A172 (cell line): Measurements from ENCODE around the gene CCSER2. TPM values are rescaled to one million over a fixed set of nuclear protein-coding genes. Genes with fewer than 3 reads are reported as not detected.

Experiments
- DNase-seq: peaks from one replicate; pipeline ENCODE4 v3.0.0-alpha.2; 2015; ENCODE audit warnings: low spot score
- total RNA-seq: library from RNA; depleted of rRNA; stranded (reverse); fragments of >200 nt; shearing (Covaris generic); gene quantifications from 2 replicates; pipeline ENCODE4 v1.2.3, GENCODE V29; 2014; rRNA removed

CCSER2 gene
- total RNA-seq, 1 experiment from 2014 or later = 40.7 TPM

DNA sequence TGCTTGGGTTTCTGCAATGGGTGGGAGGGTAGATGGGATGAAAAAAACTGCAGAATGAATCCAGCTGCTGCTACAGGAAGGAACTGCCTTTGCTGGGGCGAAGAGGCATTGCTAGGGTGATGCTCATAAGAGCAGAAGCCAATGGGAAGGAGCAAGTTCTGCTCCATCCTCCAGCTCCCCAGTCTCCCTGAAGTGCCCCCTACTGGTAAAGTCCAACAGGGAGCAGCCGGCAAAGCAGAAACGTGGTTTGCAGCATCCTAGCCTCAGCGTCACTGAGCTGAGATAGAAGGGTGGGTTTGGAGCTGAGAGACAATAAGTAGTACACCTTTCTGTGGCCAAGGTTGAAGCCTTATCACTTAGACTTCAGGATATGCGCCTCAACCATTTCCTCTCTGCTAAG lies 220.5 kb downstream of the CCSER2 start:
- DNase-seq = no peak

DNA sequence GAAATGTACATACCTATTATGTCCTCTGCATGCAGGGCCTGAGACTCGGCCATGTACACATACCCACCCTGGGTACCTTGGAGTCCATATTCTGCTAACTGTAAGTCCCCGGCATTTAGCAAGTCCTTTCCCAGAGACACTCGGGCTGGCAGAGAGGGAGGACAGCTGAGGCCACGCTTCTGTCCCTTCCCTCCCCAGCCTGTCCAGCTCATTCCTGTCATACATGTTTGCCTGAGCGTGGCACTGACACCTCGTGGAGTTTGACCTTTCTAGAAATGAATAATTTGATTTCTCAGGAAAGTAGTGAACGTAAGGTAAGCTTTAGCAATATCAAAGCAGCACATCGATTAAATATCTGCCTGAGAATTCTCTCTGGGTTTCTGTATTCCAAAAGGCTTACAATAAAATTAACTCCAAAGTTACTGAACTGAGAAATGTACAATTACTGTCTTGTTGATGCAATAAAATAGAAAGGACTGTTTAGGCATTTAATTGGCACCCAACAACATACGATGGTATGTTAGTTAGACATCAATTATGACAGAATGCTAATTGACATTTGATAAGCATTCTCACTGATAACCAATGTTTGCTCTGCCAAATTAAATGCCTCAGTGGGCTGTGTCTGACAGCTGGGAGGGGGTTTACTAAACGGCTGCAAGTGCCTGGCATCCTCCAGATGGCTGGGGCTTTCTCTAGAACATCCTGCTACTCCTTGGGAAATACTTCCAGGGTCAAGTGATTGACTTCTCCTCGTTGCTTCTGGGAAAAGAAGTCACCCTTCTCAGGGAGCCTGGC lies 221.2 kb downstream of the CCSER2 start:
- DNase-seq = no peak

DNA sequence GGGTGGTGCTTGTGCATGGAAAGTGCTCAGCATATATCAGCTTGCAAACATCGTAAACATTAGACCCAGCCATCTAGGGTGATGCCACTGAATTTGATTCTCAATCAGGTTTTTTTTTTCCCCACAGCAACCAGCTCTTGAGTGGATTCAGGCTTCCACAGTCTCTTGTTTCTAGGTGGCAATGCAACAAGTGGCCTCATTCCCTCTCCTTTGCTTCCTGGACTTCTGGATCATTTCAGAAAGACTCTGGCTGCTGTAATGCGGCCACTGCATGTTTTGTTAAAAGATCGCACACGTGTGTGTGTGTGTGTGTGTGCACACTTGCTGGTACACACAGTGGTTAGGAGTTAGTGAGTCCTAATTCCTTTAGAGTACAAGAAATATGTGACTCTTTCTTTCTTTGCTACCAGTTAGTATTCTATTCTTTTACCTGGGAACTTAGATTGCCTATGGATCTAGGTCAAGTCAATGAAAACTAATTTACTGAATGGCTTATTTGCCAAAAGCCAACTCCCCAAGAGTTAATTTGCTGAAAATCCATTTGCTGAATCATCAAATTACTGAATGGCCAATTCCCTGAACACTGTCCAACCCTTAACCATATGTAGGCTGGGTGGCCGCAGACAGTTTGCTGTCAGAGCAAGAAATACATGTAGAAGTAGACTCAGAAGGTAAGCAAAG lies 222.5 kb downstream of the CCSER2 start:
- DNase-seq = no peak

DNA sequence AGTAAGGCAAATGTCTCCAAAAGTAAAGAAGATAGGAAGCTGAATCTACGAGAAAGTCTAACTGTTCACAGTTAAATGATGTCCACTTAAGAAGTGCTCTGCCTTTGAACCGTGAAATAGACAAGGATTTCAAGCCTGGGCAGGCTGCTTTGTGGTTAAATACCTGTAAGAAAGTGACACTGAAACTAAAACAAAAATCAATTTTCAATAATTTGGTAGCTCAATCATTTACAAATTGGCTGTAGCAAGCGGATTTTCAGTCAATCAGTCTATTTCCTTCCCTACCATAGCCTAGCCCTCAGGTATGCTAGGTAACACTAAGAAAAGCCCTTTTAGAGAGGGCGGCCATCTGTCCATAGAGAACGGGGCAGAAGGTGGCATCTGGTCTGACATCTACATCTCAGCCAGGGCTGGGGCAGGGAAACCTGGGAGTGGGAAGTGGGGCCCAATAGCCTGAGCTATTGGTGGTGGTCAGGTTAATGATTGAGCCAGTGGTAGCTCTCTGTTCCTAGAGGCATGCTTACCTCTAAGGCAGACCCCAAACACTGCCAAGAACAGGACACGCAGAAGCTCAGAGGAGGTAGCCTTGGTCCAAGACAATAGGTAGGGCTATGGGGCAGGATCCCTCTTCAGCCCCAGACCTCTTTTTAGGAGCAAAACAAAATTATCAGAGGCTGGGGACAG lies 223.2 kb downstream of the CCSER2 start:
- DNase-seq = no peak

DNA sequence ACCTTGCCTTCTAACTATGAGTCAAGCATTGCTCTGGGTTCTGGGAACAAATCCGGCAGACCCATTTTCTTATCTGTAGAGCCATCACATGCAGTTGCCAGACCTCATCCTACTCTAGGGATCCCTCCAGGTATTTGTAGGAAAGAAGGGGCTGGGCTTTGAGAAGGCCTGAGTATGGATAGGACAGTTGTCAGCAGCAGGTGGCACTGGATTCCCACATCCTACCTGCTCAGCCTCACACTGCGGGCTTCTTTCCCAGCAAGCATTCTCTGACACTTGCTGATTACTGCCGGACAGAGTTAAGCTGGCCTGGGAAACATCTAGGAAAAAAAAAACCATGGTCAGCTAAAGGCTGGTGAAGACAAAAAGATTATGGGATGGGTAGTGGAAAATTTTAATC lies 224.1 kb downstream of the CCSER2 start:
- no peak for DNase-seq

DNA sequence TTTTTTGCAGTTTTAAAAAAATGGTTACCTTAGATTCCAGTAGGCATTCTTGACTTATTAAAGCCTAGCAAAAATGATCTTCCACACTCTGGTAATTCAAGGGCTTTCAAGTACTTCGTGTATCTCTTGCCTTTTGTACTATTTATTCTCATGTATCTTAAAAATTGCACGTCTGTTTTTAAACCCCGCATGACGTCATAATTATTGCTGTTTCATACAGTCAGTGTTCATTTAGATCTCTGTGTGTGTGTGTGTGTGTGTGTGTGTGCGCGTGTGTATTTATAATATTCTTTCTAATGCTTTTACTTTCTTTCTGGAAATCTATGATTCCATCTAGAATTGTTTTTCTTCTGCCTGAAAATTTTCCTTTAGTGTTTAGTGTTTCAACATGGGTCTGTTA lies 234.2 kb downstream of the CCSER2 start:
- DNase-seq = no peak

DNA sequence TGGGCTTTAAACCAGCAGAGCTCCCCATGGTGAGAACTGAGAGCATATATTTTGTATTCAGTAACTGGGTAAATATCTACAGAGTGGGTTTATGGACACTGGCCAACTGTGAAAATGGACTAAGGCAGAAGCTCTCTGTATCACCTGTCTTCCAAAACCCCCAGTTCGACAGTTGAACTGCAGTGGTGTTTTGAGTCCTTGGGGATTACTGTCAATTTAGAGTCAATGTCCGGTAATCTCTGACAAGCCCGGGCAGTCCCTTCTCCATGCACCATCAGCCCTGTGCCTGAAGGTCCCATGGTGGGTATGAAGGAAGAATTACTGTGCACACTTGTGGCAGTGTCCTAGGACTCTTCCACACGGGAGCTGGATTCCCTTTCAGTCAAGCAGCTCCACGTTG lies 235.0 kb downstream of the CCSER2 start:
- DNase-seq = no peak

DNA sequence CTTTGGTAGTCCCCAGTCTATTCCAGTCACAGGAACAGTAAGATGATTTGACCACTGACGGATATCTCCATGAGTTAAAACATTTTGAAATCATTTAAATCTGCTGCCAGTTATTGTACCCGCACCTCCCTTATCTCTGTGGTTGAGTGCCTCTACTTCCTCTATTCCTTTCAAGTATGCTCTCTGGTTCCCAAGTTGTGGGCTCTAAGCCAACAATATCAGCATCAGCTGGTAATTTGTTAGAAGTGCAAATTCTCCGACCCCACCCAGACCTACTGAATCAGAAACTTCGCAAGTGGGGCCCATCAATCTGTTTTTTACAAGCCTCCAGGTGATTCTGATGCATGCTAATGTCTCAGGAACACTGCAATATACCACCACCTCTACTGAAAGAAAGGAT lies 235.5 kb downstream of the CCSER2 start:
- DNase-seq = no peak

DNA sequence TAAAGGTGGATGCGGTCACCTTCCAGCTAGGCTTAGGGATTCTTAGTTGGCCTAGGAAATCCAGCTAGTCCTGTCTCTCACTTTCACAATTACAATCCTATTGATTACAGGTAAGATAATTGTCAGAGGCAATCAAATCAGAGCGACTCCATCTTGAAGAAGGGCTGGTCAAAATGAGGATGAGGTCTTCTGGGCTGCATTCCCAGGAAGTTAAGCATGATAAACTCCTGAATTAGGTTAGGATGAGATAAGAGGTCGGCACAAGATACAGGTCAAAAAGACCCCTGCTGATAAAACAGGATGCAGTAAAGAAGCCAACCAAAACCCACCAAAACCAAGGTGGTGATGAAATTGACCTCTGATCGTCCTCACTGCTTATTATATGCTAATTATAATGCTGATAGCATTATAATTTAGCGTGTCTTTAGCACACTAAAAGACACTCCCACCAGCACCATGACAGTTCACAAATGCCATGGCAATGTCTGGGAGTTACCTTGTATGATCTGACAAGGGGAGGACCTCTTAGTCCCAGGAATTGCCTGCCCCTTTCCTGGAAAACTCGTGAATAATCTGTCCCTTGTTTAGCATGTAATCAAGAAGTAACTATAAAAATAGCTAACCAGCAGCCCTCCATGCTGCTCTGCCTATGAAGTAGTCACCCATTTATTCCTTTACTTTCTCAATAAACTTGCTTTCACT lies 237.6 kb downstream of the CCSER2 start:
- DNase-seq = no peak

DNA sequence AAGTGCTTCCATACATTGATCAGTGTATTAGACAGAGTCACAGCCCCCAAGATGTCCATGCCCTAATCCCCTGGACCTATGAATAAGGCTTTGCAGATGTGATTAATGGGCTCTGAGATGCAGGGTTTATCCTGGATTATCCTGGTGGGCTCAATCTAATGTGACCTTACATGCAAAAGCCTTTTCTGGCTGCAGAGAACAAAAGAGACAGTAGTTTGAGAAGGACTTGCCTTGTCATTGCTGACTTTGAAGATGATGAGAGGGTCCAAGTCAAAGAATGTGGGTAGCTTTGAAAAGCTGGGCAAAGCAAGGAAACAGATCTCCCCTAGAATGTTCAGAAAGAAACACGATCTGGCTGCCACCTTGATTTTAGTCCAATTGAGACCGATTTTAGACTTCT lies 238.7 kb downstream of the CCSER2 start:
- no peak for DNase-seq

Other genes with a start within 250 kb of the CCSER2 start
- gene GHITM, start 189.1 kb upstream of the CCSER2 start, total RNA-seq = 364 and 445 TPM in 2 replicates
- not detected in 2 replicates for gene GPR15LG, start 154.8 kb upstream of the CCSER2 start, total RNA-seq
- not detected in 2 replicates for gene CDHR1, start 134.1 kb upstream of the CCSER2 start, total RNA-seq
- gene LRIT2, start 103.0 kb upstream of the CCSER2 start, total RNA-seq = not detected in 2 replicates
- gene LRIT1, start 87.0 kb upstream of the CCSER2 start, total RNA-seq = not detected in 2 replicates
- not detected in 2 replicates for gene RGR, start 83.5 kb upstream of the CCSER2 start, total RNA-seq